PC-3 (cell line): ENCODE data around the gene ALG5.

ENCODE experiments used
- CTCF ChIP-seq: fragments of 300-600 bp; sonication (generic); conservative IDR thresholded peaks from 2 replicates; pipeline ENCODE4 v1.5.1; 2017; ENCODE audit warnings: antibody characterized with exemption, low read depth, mild to moderate bottlenecking, low read length
- EZH2 ChIP-seq: fragments of 300-600 bp; sonication (generic); IDR thresholded peaks from one replicate; pipeline ENCODE4 v1.6.1; 2017; ENCODE audit warnings: antibody characterized with exemption, mild to moderate bottlenecking, low read length; ENCODE audit not compliant: unreplicated experiment
- EZH2phosphoT487 ChIP-seq: fragments of 300-600 bp; sonication (generic); IDR thresholded peaks from 2 replicates; pipeline ENCODE4 v1.6.1; 2018; ENCODE audit warnings: mild to moderate bottlenecking, antibody characterized with exemption, low read length, borderline replicate concordance

- no peak for TF ChIP-seq CTCF
- no peak for TF ChIP-seq EZH2
- no peak for TF ChIP-seq EZH2phosphoT487
These were observed 85.7 kb downstream of the ALG5 start for GRCh38 chr13:36913463-36913862.
